ENCODE measurements around the gene HAPLN2.

- no peak for TF ChIP-seq CTCF (optimal IDR thresholded peaks at IDR 0.05 in 1 of 3, IDR thresholded peaks at IDR 0.05 in 1 of 3, conservative IDR thresholded peaks at IDR 0.05 in 1 of 3; ENCODE audit: extremely low read depth in 1 of 3, insufficient read depth in 2 of 3, low read length in 3 of 3)
- no peak for TF ChIP-seq EZH2 (IDR thresholded peaks at IDR 0.05; ENCODE audit: low read length)
These were observed 38.6 kb downstream of the HAPLN2 start for GRCh38 chr1:156657741-156658319.

Data from keratinocyte (primary cell).